ENCODE results near the gene MEA1.
"Not testable (repeated sequence)": the region's sequence is repeated elsewhere in the genome, so short reads cannot be mapped to it uniquely, and the experiment has no call there.

Gene MEA1

GRCh38 chr6:43013843-43014433 is at the start of gene MEA1, which contains the start of gene KLHDC3:
Gene MEA1, minus strand, starts transcription at chr6:43013946. Its CDS starts 133 bp downstream, at chr6:43013813.
Gene KLHDC3, plus strand, starts transcription at chr6:43014249. Its CDS starts 2,944 bp downstream, at chr6:43017193.
- DNase-seq, result peak; percentile 100

- no peak for DNase-seq
Observed at GRCh38 chr6:43062818-43063217, 49.1 kb upstream of the MEA1 start.

DNA sequence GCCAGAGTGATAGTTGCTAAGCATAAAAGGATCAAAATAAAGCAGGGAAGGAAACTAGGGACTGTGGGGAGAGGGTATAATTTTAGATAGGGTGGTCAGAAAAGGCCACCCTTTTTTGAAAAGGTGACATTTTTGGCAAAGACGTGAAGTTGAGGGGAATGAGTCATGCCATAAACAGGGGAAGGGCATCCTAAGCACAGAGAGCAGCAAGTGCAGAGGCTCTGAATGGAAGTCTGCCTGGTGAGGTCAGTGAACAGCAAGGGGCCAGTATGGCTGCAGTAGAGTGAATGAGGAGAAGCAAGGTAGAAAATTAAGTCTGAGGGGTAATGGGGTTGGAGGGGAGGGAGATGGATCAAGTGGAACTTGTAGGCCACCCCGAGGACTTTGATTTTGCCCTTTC is 48.1 kb upstream of the MEA1 start:
- no peak for DNase-seq

DNA sequence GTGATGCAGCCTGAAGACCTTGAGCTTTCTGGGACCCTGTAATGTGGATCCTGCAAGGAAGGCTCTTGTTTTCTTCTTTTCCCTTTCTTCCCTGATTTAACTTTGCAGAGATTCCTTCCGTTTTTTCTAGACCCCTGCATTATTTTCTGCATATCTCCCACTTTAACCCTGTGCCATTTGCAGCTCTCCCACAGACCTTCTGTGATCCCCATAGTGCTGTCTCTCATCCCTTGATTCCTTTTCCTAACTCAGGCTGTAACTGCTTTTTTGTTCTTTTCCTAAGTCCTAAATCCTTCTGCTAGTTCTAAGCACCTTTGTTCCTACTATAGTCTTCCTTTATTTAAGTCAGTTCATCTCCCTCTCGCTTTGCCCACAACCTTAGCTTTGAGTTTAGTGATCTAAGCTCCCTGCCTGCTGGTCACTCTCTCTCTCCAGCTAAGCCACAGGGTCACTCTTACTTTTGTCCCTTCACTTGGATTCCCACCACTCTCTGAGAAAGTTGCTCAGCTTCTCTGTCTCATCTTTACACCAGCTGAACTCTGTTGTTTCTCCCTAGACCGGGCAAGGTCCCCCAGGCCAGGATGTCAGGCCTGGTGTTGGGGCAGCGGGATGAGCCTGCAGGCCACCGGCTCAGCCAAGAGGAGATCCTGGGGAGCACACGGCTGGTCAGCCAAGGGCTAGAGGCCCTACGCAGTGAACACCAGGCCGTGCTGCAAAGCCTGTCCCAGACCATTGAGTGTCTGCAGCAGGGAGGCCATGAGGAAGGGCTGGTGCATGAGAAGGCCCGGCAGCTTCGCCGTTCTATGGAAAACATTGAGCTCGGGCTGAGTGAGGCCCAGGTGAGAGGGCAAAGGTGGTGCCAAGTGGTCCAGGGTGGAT is 47.2 kb upstream of the MEA1 start:
- no peak for DNase-seq

DNA sequence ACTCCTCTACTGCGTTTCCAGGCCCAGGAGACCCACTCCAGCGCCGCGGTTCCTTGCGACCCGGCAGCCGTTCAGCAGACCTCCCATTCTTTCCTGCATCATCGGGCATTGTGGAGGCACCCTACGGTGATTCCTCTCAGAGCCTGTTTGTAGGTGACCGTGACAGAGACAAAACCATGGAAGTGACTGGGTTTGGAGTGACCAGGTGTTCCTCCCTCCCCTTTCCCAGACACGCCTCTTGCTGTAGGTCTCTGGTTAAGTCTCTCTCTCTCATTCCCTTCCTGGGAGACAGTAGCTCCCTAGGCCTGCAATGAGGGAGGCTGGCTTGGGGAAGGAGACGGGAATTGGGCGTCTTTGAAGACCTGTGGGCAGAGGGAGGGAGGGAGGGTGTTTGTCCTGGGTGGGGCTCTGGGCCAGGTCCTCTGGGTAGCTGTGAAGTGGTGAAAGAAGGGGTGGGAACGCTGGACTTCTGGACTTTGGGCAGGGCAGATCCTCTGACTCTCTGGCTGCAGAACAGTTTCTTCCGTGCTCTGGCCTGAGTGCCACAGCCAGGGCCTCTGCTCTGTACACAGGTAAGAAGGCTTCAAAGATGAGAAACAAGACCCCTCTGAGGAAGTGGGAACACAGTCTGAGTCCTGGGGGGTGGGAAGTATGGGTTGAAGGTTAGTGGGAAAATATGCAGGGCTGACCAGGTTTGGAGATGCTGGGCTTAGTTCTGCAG is 46.4 kb upstream of the MEA1 start:
- no peak for DNase-seq

GRCh38 chr6:43059168-43060033 is 45.7 kb upstream of the MEA1 start, which contains the start of the genes KLC4 and MRPL2:
Gene KLC4, plus strand, starts transcription at chr6:43059631. Its CDS starts 1,705 bp downstream, at chr6:43061336.
Gene MRPL2, minus strand, starts transcription at chr6:43059434. Its CDS starts 53 bp downstream, at chr6:43059381.
- peak; percentile 99 for DNase-seq

DNA sequence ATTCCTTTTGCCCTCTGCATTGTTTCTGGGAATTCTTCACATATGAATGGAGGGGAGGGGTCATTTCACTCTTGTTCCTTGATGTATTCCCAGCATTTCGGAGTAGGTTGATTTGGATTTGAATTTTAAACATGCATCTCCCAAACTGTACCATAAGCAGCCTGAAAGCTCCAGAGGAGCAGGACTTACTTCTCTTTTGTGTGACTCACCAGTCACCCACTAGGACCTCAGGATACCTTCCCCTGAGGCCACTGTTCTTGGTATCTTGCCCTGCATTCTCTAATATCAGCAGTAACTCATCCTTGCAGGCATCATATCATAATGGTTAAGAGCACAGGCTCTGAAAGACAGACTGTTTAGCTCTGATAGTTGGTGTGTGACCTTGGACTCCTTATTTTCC is 44.8 kb upstream of the MEA1 start:
- peak; percentile 61 for DNase-seq

DNA sequence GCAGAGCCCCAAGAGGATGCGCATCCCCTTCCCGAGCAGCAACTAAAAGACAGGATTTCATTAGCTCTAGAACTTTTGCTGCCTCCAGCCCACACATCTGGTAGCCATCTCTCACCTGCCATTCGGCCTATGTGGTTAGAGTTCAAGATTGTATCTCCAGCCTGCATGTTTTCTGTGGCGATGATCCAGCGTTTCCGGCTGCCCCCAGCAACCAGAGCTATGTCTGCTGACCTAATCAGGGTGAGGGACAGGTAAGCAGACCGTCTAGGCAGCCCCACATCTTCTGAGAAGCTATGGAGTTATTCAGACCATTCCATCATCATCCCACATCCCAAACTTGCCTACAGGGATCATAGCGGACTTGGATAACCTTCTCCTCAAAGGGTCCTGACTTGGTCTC is 42.2 kb upstream of the MEA1 start:
- no peak for DNase-seq

DNA sequence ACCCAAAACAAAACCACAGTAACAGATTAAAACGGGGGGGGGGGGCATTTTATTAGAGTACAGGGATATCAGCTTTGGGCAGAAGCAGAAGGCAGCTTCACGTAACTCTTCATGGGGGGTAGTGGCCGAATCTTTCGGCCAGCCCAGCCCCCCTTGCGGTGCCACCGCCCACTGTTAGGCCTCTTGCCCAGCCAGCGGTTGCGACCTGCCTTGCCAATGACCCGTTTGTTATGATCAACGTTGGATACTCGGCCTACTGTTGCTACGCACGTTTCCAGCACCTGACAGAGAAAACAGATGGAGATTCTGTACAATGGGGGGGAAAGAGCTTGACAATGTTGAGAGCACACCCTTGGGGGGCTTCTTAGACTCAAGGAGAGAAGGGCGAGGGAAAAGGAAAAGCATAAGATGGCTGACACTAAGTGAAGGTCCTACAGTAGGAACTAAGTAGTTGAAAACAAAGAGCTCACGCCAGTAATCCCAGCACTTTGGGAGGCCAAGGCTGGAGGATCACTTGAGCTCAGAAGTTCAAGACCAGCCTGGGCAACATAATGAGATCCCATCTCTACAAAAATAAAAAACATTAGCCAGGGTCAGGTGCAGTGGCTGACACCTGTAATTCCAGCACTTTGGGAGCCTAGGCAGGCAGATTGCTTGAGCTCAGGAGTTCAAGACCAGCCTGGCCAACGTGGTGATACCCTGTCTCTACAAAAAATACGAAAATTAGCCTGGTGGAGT is 40.6 kb upstream of the MEA1 start:
- DNase-seq, result no peak

DNA sequence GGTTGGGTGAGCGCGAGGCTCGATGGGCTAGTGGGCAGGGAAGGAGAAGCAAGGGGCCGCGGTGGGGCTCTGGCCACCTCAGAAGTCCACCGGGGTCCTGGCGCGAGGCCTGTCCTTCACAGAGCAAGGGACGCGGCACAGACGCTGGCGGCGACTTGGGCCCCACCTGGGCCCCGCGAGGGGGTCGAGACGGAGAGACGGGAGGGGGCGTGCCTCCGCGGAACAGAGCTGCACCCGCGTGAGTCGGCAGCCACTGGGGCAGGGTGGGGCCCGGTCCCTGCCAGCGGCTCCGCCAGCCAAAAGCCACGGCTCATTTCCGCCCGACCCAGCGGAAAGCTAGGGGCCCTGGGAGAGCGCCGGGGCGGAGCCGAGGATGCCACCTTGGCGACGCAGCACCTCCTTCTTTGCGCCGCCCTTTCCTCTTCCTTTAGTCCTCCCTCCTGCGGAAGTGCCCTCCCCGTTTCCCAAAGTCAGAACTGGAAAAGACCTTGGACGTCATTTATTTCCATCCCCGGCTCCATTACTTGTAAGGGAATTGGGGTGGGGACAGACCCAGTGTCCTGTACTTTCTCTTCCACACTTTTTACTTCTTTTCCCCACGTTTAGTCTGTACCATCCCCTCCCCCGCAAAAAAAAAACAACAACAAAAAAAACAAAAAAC is 39.9 kb upstream of the MEA1 start, which contains the start of gene CUL7:
Gene CUL7, minus strand, starts transcription at position 307 of the 661 bp plus-strand sequence. CDS start 1,063 bp downstream, outside the sequence.
- peak; percentile 95 for DNase-seq

- peak; percentile 49 for DNase-seq
Observed at GRCh38 chr6:43052842-43053544, 39.2 kb upstream of the MEA1 start.

GRCh38 chr6:43052225-43052841 is 38.6 kb upstream of the MEA1 start:
- no peak for DNase-seq

GRCh38 chr6:43050981-43051380 is 37.2 kb upstream of the MEA1 start:
- no peak for DNase-seq

DNA sequence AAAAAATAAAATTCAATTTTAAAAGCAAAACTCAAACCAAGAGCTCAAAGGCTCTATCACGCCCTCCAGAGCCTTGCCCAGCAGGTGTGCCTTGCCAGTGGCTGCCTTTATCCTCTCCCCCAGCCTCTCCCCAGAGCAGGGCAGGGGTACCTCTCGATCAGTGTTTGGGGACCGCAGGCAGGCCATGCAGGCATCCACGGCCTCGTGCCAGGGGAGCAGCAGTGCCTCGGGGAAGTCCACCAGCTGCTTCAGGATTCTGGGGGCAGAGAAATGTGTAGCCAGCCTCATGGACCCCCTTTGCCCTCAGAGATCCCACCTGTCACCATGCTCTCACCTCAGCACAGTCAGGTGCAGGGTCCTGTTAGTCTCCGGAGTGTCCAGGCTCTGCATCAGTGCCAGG is 34.3 kb upstream of the MEA1 start:
- DNase-seq, result no peak

DNA sequence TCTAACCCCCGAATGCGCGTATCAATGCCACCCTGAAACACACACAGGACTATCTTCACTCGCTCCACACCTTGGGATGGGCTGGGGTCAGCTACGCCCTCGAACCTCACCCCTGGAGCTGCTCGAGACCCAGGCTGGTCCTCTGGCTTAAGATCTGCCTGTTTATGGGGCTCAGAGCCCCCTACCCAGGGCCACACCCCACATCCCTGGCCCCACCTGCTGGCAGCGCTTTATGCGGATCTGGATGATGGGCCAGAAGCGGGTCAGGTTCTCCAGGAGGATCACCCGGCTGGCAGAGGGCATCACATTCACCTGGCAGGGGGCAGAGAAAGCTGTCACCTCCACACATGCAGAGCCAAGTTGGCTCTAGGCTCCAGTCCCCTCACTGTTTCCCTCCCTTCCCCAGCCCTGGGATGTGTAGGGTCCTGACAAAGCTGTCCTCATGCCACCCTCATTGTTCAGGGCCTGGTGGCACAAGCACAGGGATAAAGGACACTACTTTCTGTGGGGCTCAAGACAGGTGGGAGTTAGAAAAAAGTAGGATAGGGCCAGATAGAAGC is 31.7 kb upstream of the MEA1 start:
- no peak for DNase-seq

- no peak for DNase-seq
Observed at GRCh38 chr6:43043310-43043709, 29.6 kb upstream of the MEA1 start.

DNA sequence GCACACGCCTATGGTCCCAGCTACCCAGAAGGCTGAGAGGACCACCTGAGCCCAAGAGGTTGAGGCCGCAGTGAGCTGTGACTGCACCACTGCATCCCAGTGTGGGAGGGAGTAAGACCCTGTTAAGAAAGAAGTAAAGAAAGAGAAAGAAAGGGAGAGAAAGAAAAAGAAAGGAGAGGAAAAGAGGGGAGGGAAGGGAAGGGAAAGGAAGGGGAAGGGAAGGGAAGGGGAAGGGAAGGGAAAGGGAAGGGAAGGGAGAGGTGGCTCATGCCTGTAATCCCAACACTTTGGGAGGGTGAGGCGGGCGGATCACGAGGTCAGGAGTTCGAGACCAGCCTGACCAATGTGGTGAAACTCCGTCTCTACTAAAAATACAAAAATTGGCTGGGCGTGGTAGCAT is 27.7 kb upstream of the MEA1 start:
- DNase-seq, result not testable (repeated sequence)

DNA sequence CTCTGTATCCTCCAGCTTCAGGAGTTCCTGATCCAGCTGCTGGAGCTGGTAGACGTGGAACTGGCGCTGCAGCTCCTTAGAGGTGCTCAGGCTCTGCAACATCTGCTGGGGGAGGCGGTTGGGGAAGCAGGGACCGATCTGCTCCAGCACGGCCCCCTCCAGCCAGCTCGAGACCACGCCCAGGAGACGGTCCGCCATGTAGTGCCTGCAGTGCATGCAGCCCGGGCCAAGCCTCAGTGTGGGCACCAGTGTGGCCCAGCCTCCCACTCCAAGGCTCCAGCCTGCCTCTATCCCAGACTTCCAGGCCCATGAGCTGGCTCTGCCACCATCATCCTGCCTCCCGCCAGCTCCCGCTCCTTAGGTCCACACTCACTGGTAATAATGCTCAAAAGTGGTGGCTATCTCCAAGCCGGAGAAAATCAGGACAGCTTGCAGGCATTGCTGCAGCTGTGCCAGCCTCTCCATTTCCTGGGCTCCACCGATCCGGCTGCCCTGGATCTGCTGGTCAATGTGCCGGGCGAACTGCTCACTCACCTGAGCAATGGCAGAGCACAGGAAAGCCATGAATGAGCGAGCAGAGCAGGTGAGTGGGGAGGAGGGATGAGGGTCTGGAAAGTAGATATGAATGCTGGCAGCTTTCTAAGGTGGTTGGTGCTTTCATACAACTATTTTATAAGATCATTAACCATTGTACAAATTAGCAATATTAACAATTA is 27.0 kb upstream of the MEA1 start:
- DNase-seq, result no peak

- DNase-seq, result no peak
Observed at GRCh38 chr6:43038727-43039126, 25.0 kb upstream of the MEA1 start.

All from hematopoietic multipotent progenitor cell treated with erythropoietin and hydrocortisone succinate and interleukin-3 and kit ligand, for 8 days (in vitro differentiated cells).